GM12878 (cell line): ENCODE results near the gene CACNA2D3. TPM values are rescaled to one million over a fixed set of nuclear protein-coding genes. Genes with fewer than 3 reads are reported as not detected.

Source experiments
- ATAC-seq: fragments of 200-7000 bp; cut with Tn5 transposase; 3 replicates; pipeline ENCODE4 v1.9.1; 2020; ENCODE audit warnings: mild to moderate bottlenecking, moderate library complexity
- BruUV-seq: library from RNA; stranded (reverse); fragments of 400-500 nt; replicated peaks from 2 replicates; lab custom pipeline; 2021; lab: Mats Ljungman, UMichigan
- CTCF ChIA-PET: fragments of 300-600 bp; sonication (Branson Sonifier 250); formaldehyde crosslinking; extraction: SDS; loops from one replicate; lab custom pipeline; 2021; ENCODE audit warnings: inconsistent platforms; lab: Yijun Ruan, JAX
- POLR2A ChIA-PET: fragments of 350-600 bp; formaldehyde crosslinking; extraction: SDS; loops from one replicate; lab custom pipeline; 2021; ENCODE audit warnings: inconsistent platforms; lab: Charles Lee
- RAD21 ChIA-PET: fragments of 300-600 bp; sonication (Branson Sonifier 250); formaldehyde crosslinking; loops from one replicate; lab custom pipeline; 2023; ENCODE audit warnings: antibody characterized with exemption; ENCODE audit not compliant: unreplicated experiment; lab: Charles Lee
- SMC1A ChIA-PET: fragments of 300-600 bp; sonication (Branson Sonifier 250); formaldehyde crosslinking; loops from one replicate; lab custom pipeline; 2023; ENCODE audit not compliant: unreplicated experiment, uncharacterized antibody; lab: Charles Lee
- DNase-seq: peaks from one replicate; pipeline ENCODE4 v3.0.0-alpha.2; 2011; ENCODE audit warnings: low read depth, low spot score
- FAIRE-seq: peaks from 3 replicates; lab custom pipeline; 2011; peaks lifted over from hg19 to GRCh38; lab: Jason Lieb, UNC
- H2AFZ ChIP-seq: 2 replicates; pipeline ENCODE4 v1.6.0; 2011; ENCODE audit warnings: low read depth, low read length, control low read depth; ENCODE audit not compliant: control insufficient read depth
- H3K27ac ChIP-seq: 2 replicates; pipeline ENCODE4 v1.5.1; 2011; ENCODE audit warnings: control low read depth; ENCODE audit not compliant: control insufficient read depth, insufficient read depth
- H3K27me3 ChIP-seq, 2 experiments: replicated peaks in 1 of 2; 2 replicates each; pipeline versions ENCODE4 v1.6.0 to v1.6.1; 2011; ENCODE audit warnings: low read length in 1 of 2; ENCODE audit not compliant: control insufficient read depth in 2 of 2, insufficient read depth in 2 of 2
- H3K36me3 ChIP-seq, 2 experiments: 2 replicates each; pipeline ENCODE4 v1.5.1; 2011; ENCODE audit warnings: low read length in 1 of 2; ENCODE audit not compliant: control insufficient read depth in 2 of 2, insufficient read depth in 2 of 2
- H3K4me1 ChIP-seq: 2 replicates; pipeline ENCODE4 v1.6.1; 2011; ENCODE audit warnings: mild to moderate bottlenecking, low read length, moderate library complexity, mixed read lengths; ENCODE audit not compliant: control insufficient read depth, insufficient read depth
- H3K4me2 ChIP-seq: 2 replicates; pipeline ENCODE4 v1.6.0; 2011; ENCODE audit warnings: control low read depth; ENCODE audit not compliant: control insufficient read depth, insufficient read depth
- H3K4me3 ChIP-seq: fragments of 200-600 bp; sonication (generic); 2 replicates; pipeline ENCODE4 v1.5.1; 2016
- H3K79me2 ChIP-seq: 2 replicates; pipeline ENCODE4 v1.6.0; 2011; ENCODE audit warnings: low read length; ENCODE audit not compliant: control insufficient read depth, insufficient read depth
- H3K9ac ChIP-seq: 2 replicates; pipeline ENCODE4 v1.8.0; 2011; ENCODE audit warnings: low read length, control low read depth, mixed read lengths; ENCODE audit not compliant: control insufficient read depth, insufficient read depth
- H3K9me3 ChIP-seq: replicated peaks from 3 replicates; pipeline ENCODE4 v1.5.1; 2011; ENCODE audit warnings: mild to moderate bottlenecking, low read length; ENCODE audit not compliant: control insufficient read depth, insufficient read depth
- H4K20me1 ChIP-seq: 2 replicates; pipeline ENCODE4 v1.6.0; 2011; ENCODE audit not compliant: control insufficient read depth, insufficient read depth
- RBBP5 ChIP-seq: fragments of 200-600 bp; sonication (generic); conservative IDR thresholded peaks from 2 replicates; pipeline ENCODE4 v1.6.1; 2016
- RFX5 ChIP-seq: IDR thresholded peaks from 2 replicates; pipeline ENCODE4 v1.6.1; 2011; ENCODE audit warnings: low read depth, low read length, improper control_type of control experiment
- TARDBP ChIP-seq: IDR thresholded peaks from 2 replicates; pipeline ENCODE4 v1.6.1; 2016; ENCODE audit warnings: borderline replicate concordance
- ZNF217 ChIP-seq: fragments of 450-650 bp; IDR thresholded peaks from 2 replicates; pipeline ENCODE4 v1.6.1; 2017; ENCODE audit warnings: antibody characterized with exemption, mild to moderate bottlenecking
- WGBS: methylation state at CpG from one replicate; pipeline ENCODE4 v1.1.6; 2016; ENCODE audit warnings: low lambda C conversion rate; ENCODE audit not compliant: insufficient replicate concordance, insufficient coverage; ENCODE audit errors: missing lambda C conversion rate; 5-methylcytosine and 5-hydroxymethylcytosine counted together
- in situ Hi-C: fragments of 300-500 bp; cut with MboI; formaldehyde crosslinking; loops from 9 replicates; pipeline ENCODE4 v1.14.3; 2018; ENCODE audit warnings: mixed read lengths
- intact Hi-C: fragments of 100-400 bp; cut with micrococcal nuclease; formaldehyde crosslinking; loops from one replicate; pipeline ENCODE4 v1.14.2; 2022; ENCODE audit not compliant: unreplicated experiment
- polyA plus RNA-seq, 11 experiments: library from polyadenylated mRNA; depleted of rRNA in 4 of 11; unstranded in 6 of 11; stranded (reverse) in 5 of 11; fragments of >200 nt; fragmentation: Nextera tagmentation in 4 of 11; fragmentation: Illumina TruSeq in 1 of 11; extraction: Ambion mirVana in 4 of 11; extraction: Trizol in 1 of 11; gene quantifications; 1 replicate in 1 of 11; 2 replicates in 10 of 11; pipeline versions ENCODE4 v1.2.1 to v1.2.3, GENCODE V29; 2011 to 2016; ENCODE audit warnings: inconsistent platforms in 2 of 11, missing spikeins in 2 of 11, low read depth in 1 of 11
- total RNA-seq, 4 experiments: library from RNA; depleted of rRNA in 3 of 4; stranded (reverse); fragments of >200 nt in 3 of 4; fragmentation: Illumina TruSeq in 1 of 4; extraction: Trizol in 1 of 4; gene quantifications; 2 replicates each; pipeline versions ENCODE4 v1.2.1 to v1.2.3, GENCODE V29; 2013 to 2021
- TF ChIP-seq, protein P1 (sequence below): fragments of 450-650 bp; IDR thresholded peaks from 2 replicates; pipeline ENCODE4 v1.6.1; 2017; ENCODE audit warnings: mild to moderate bottlenecking, moderate library complexity
- TF ChIP-seq, protein P2 (sequence below): IDR thresholded peaks from 2 replicates; pipeline ENCODE4 v1.6.1; 2011; ENCODE audit warnings: mild to moderate bottlenecking, low read depth, low read length, moderate library complexity; ENCODE audit not compliant: insufficient replicate concordance

Gene CACNA2D3
- total and polyA plus RNA-seq, 10 of the 15 experiments (the other 5 are each of a cell fraction or from before 2014, with no cell fraction given), result not detected

DNA sequence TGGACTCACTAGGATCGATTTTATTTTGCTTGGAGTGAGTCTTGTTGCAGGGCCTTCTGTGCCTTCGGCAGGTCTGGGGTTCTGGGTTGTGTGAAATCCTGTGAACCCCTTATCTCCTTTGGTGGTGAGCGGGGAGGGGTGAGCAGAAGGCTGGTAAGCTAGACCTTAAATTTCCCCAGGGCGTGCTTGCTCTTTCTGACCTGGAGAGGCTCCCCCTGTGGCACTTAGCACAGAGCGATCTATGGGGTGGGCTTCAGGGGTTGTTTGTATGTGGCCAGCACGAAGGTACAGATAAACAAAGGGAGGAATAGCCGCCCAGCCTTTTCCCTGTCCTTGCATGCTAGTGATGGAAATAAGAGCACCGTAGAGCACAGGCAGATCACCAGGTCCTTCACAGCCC is 11.8 kb downstream of the CACNA2D3 start (continued):
- TF ChIP-seq, protein P1, sequence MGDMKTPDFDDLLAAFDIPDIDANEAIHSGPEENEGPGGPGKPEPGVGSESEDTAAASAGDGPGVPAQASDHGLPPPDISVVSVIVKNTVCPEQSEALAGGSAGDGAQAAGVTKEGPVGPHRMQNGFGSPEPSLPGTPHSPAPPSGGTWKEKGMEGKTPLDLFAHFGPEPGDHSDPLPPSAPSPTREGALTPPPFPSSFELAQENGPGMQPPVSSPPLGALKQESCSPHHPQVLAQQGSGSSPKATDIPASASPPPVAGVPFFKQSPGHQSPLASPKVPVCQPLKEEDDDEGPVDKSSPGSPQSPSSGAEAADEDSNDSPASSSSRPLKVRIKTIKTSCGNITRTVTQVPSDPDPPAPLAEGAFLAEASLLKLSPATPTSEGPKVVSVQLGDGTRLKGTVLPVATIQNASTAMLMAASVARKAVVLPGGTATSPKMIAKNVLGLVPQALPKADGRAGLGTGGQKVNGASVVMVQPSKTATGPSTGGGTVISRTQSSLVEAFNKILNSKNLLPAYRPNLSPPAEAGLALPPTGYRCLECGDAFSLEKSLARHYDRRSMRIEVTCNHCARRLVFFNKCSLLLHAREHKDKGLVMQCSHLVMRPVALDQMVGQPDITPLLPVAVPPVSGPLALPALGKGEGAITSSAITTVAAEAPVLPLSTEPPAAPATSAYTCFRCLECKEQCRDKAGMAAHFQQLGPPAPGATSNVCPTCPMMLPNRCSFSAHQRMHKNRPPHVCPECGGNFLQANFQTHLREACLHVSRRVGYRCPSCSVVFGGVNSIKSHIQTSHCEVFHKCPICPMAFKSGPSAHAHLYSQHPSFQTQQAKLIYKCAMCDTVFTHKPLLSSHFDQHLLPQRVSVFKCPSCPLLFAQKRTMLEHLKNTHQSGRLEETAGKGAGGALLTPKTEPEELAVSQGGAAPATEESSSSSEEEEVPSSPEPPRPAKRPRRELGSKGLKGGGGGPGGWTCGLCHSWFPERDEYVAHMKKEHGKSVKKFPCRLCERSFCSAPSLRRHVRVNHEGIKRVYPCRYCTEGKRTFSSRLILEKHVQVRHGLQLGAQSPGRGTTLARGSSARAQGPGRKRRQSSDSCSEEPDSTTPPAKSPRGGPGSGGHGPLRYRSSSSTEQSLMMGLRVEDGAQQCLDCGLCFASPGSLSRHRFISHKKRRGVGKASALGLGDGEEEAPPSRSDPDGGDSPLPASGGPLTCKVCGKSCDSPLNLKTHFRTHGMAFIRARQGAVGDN, result no peak
- no peak for TF ChIP-seq RFX5
- no peak for TF ChIP-seq ZNF217

DNA sequence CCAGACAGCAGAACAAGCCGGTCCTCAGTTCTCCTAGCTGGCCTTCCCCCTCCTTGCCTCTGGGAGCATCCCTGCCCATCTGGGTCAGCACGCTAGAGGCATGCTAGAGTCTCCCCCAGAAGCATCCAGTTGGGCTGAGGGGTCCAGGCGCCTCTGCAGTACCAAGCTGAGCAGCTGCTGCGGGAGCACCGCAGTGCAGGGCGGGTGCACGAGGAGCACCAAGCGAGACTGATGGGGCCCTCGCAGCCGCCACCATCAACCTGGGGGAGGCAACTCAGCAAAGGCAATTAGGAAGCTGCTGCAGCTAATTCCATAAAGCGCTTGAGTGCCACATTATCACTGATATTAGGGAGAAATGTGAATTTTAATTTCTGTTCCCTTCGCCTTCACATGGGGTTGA is 12.4 kb downstream of the CACNA2D3 start:
- ChIA-PET SMC1A (no interaction called here), POLR2A (no interaction called here), RAD21 (no interaction called here), CTCF (interaction anchor here (1.2 kb wide), 1 partner anchor 196 kb away, joined by 5 read pairs; no protein-coding TSS in a partner anchor)
- no peak for ATAC-seq
- H4K20me1 ChIP-seq, result no peaks in the 10 kb centered on the region
- DNase-seq, result no peak
- in situ Hi-C loops, result no loop called here
- H3K36me3 ChIP-seq, result no peaks in the 10 kb centered on the region
- H2AFZ ChIP-seq, result no peak overlapping the region
- H3K4me3 ChIP-seq, result no peak overlapping the region
- H3K9ac ChIP-seq, result no peak overlapping the region
- FAIRE-seq, result no peak
- no peak for TF ChIP-seq TARDBP
- TF ChIP-seq RBBP5, result no peak
- TF ChIP-seq, protein P2, sequence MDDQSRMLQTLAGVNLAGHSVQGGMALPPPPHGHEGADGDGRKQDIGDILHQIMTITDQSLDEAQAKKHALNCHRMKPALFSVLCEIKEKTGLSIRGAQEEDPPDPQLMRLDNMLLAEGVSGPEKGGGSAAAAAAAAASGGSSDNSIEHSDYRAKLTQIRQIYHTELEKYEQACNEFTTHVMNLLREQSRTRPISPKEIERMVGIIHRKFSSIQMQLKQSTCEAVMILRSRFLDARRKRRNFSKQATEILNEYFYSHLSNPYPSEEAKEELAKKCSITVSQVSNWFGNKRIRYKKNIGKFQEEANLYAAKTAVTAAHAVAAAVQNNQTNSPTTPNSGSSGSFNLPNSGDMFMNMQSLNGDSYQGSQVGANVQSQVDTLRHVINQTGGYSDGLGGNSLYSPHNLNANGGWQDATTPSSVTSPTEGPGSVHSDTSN, result no peak
- WGBS, result 38% methylated on average over 12 of the region's 12 CpGs
- no peak overlapping the region for H3K4me2 ChIP-seq
- peaks cover 2% of the 10 kb centered on the region in 2 experiments; a peak in 1 of 4 replicates for H3K27me3 ChIP-seq
- no peak overlapping the region for H3K27ac ChIP-seq
- H3K4me1 ChIP-seq, result no peaks in the 10 kb centered on the region
- no peaks in the 10 kb centered on the region for H3K79me2 ChIP-seq
- H3K9me3 ChIP-seq, result no peaks in the 10 kb centered on the region
- intact Hi-C loops, result no loop called here
- no TSS peak for BruUV-seq
